Activated T-cell treated with anti-CD3 and anti-CD28 coated beads, Interleukin-2, amount 50 U/mL, for 4 hours (primary cell): ENCODE data around the gene ACBD6. TPM values are rescaled to one million over a fixed set of nuclear protein-coding genes. Genes with fewer than 3 reads are reported as not detected.
A peak's percentile ranks its signal among the peaks of the same experiment; 100 is the strongest.

Experiments
- ATAC-seq, 2 donors: fragments of 200-7000 bp; cut with Tn5 transposase; one replicate each; pipeline ENCODE4 v1.10.0; 2021
- DNase-seq: peaks from one replicate; pipeline ENCODE4 v3.0.0-alpha.2; 2020
- H3K27me3 Mint-ChIP-seq: one replicate; pipeline ENCODE4 v1.8.0; 2021; ENCODE audit warnings: low read depth, mixed read lengths
- H3K36me3 Mint-ChIP-seq: one replicate; pipeline ENCODE4 v1.8.0; 2022; ENCODE audit warnings: mixed read lengths; ENCODE audit not compliant: insufficient read depth
- H3K4me1 Mint-ChIP-seq: one replicate; pipeline ENCODE4 v1.8.0; 2021; ENCODE audit warnings: low read depth, mixed read lengths
- H3K4me3 Mint-ChIP-seq: one replicate; pipeline ENCODE4 v1.8.0; 2021; ENCODE audit warnings: mild to moderate bottlenecking, moderate library complexity, mixed read lengths
- H3K9me3 Mint-ChIP-seq: one replicate; pipeline ENCODE4 v1.8.0; 2021; ENCODE audit warnings: mixed read lengths
- total RNA-seq, 3 donors: library from RNA; stranded (reverse); gene quantifications; one replicate each; pipeline ENCODE4 v1.2.1, GENCODE V29; 2021

Gene ACBD6
- total RNA-seq, 3 donors from 2014 or later, result 54.9 to 63.6 (median 60.7) TPM

DNA sequence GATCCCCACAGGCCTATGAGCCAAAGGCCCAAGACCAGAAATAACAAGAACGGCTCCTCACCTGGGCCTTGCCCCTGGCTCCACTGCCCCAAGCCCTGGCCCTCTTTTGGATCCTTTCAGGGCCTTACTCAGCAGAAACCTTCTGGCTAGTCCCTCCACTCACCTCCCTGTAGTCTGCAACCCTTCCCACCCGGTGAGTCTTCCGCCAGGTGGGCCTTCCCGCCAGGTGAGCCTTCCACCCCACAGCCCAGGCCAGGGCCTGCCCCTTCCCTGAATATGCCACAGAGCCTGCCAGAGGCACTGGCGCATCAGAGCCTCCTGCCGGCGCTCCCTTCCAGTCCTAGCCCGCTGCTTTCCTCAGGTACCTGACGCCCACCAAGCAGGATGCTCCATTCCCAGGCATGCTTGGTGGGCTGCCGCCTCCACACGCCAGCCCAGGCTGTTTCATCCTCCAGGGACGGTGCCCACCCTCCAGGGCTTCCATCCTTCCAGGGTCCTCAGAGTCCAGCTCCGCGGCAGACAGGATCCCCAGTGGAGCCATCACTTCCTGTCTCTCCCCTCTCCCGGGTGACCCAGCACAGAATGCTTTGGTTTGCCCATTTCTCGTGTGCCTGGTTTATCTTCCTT lies 251.4 kb downstream of the ACBD6 start:
- Mint-ChIP-seq H3K9me3 (no peaks in the 10 kb centered on the region), H3K36me3 (no peaks in the 10 kb centered on the region), H3K27me3 (peaks cover 40% of the 10 kb centered on the region), H3K4me1 (peaks cover 2% of the 10 kb centered on the region), H3K4me3 (no peak overlapping the region)
- ATAC-seq (no peak), DNase-seq (no peak)

- DNase-seq (no peak), ATAC-seq (no peak)
- no peaks in the 10 kb centered on the region for H3K9me3 Mint-ChIP-seq
- H3K4me3 Mint-ChIP-seq, result no peak overlapping the region
- peaks cover 35% of the 10 kb centered on the region for H3K27me3 Mint-ChIP-seq
- H3K36me3 Mint-ChIP-seq, result no peaks in the 10 kb centered on the region
- peaks cover 2% of the 10 kb centered on the region for H3K4me1 Mint-ChIP-seq
Measured at GRCh38 chr1:180250499-180250770, 251.9 kb downstream of the ACBD6 start.

GRCh38 chr1:180249725-180250498 lies 252.5 kb downstream of the ACBD6 start:
- H3K9me3 Mint-ChIP-seq, result no peaks in the 10 kb centered on the region
- ATAC-seq, result no peak
- no peak for DNase-seq
- no peaks in the 10 kb centered on the region for H3K36me3 Mint-ChIP-seq
- H3K4me3 Mint-ChIP-seq, result no peak overlapping the region
- peaks cover 2% of the 10 kb centered on the region for H3K4me1 Mint-ChIP-seq
- peaks cover 37% of the 10 kb centered on the region for H3K27me3 Mint-ChIP-seq

DNA sequence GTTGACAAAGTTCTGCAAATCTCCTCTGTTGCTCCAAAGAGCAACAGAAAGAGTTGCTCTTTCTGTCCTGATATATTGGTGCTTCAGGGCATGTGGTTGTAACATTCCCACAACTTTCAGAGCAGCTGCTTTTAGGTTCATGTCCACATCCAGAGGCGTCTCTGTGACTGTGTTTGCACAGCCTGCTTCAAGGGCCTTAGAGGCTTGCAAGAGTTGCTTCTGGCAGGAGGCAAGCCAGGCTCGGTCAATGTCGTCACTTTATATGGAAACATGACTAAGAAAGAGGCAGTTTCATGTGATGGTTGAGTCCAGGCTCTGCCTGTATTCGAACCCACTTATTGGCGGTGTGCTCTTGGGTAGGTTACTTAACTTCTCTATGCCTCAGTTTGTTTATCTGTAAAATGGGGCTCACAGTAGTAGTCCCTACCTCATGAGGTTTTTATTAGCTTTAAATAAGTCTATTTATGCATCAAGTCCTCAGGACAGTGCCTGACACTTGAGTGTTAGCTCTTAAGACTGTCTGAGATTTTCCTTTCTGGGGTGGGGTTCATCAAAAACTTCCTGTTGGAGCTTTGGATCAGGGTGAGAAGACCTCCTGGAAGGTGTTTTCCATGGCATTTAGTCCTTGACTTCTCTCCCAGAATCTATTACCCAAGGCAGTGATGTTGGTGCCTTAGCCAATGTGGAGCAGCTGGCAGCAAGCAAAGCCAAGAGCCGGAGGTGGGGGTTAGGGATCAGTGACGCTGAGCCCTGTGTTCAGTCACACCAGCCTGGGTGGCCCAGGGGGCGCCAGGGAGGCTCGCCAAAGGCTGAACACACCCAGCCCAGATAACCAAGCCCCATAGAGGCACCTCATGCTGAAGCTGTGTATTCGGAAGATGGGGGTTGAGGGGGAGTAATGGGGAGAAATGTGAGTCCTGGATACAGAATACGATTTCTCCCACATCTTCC lies 253.4 kb downstream of the ACBD6 start:
- Mint-ChIP-seq H3K4me1 (peaks cover 2% of the 10 kb centered on the region), H3K27me3 (peaks cover 34% of the 10 kb centered on the region), H3K4me3 (no peak overlapping the region), H3K36me3 (no peaks in the 10 kb centered on the region), H3K9me3 (no peaks in the 10 kb centered on the region)
- ATAC-seq, result no peak
- no peak for DNase-seq

GRCh38 chr1:180248176-180248575 lies 254.2 kb downstream of the ACBD6 start:
- peaks cover 2% of the 10 kb centered on the region for H3K4me1 Mint-ChIP-seq
- H3K27me3 Mint-ChIP-seq, result peaks cover 31% of the 10 kb centered on the region
- H3K4me3 Mint-ChIP-seq, result no peak overlapping the region
- H3K9me3 Mint-ChIP-seq, result no peaks in the 10 kb centered on the region
- ATAC-seq (no peak), DNase-seq (no peak)
- no peaks in the 10 kb centered on the region for H3K36me3 Mint-ChIP-seq

- peaks cover 2% of the 10 kb centered on the region for H3K4me1 Mint-ChIP-seq
- no peaks in the 10 kb centered on the region for H3K36me3 Mint-ChIP-seq
- no peak for DNase-seq
- H3K4me3 Mint-ChIP-seq, result no peak overlapping the region
- no peak for ATAC-seq
- peaks cover 32% of the 10 kb centered on the region for H3K27me3 Mint-ChIP-seq
- H3K9me3 Mint-ChIP-seq, result no peaks in the 10 kb centered on the region
Measured at GRCh38 chr1:180247580-180247979, 254.8 kb downstream of the ACBD6 start.

DNA sequence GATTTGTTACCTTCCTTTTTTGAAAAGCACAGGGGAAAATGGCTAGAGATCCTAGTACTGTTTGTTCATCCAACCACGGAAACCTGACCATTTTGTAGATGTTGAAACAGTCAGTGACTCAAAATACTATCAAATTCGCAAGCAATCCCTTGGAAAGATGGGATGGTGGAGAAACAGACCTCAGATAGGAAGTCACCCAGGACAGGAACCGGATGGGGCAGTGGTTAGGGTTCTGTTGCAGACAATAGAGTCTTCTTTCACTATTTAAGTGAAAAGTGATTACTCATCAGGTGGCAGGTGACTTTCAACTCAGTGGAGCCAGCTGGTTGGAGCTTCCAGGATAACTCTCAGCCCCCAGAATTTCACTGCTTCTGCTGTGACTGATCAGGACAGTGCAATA lies 255.3 kb downstream of the ACBD6 start:
- peaks cover 2% of the 10 kb centered on the region for H3K4me1 Mint-ChIP-seq
- H3K36me3 Mint-ChIP-seq, result no peaks in the 10 kb centered on the region
- H3K4me3 Mint-ChIP-seq, result no peak overlapping the region
- ATAC-seq, result no peak
- DNase-seq, result no peak
- H3K27me3 Mint-ChIP-seq, result peaks cover 32% of the 10 kb centered on the region
- no peaks in the 10 kb centered on the region for H3K9me3 Mint-ChIP-seq

DNA sequence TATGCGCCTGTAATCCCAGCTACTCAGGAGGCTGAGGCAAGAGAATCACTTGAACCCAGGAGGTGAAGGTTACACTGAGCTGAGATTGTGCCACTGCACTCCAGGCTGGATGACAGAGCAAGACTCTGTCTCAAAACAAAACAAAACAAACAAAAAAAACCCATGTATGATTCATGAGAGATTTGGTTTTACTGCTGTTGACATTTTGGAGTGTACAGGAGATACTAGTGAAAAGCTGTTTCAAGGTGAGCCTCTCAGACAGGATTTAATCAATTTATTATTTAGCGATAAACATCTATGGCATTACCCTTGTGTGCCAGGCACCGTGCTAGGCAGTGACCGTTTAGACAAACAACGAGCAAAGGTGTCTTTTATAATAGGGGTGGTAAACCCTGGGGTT lies 255.8 kb downstream of the ACBD6 start:
- DNase-seq (no peak), ATAC-seq (peak in 1 of 2 donors; percentile 32)
- Mint-ChIP-seq H3K4me3 (no peak overlapping the region), H3K9me3 (no peaks in the 10 kb centered on the region), H3K36me3 (no peaks in the 10 kb centered on the region), H3K4me1 (peaks cover 2% of the 10 kb centered on the region), H3K27me3 (peaks cover 33% of the 10 kb centered on the region)

DNA sequence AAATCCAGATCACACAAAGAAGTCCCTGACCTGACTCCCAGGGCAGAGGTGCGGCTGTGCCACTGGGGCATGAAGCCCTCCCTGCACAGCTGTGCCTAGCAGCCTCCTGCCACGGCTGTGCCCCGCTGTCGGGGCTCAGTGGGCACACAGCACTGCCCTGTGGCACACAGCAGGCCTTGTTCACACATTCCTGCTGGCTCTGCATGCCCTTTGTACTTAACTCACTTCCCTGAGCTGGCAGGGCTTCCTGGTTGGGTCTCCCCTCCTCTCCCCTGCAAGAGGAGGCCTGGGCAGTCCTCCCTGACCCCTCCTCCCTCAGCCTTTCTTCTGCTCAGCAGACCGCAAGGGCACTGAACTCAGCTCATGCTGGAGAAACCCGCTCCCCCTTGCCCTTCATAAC lies 257.5 kb downstream of the ACBD6 start:
- H3K27me3 Mint-ChIP-seq, result peaks cover 39% of the 10 kb centered on the region
- no peak for ATAC-seq

DNA sequence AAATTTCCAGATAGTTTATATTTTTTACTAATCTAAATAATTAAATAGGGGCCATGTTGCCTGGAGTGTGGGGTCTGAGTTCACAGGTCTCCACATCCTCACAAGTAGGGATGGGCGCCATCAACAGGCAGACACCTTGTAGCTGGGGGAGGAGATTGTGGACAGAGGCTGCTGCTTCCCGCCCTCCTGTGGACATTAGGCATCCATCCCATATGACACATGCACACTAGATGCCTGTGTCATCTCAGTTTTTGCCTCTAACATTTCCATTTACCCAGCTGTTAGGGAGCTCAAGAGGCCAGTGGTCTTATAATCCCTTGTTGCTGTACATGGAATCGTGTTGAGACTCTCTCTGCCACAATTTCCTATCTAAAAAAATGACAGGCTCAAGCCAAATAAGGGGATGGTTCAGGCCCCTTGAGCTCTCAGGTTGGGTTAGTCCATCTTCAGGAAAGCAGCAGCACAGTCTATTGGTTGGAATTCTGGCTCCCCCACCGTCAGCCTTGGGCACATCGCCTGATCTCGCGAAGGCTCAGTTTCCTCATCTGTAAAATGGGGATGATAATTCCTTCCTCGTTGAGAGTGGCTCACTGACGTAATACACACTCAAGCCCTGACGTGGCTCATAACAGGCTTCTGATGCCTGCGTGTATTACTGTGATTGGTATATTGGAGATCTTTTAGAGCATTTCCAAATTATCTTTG lies 258.7 kb downstream of the ACBD6 start:
- peaks cover 40% of the 10 kb centered on the region for H3K27me3 Mint-ChIP-seq
- H3K4me3 Mint-ChIP-seq, result no peak overlapping the region
- H3K9me3 Mint-ChIP-seq, result no peaks in the 10 kb centered on the region
- H3K4me1 Mint-ChIP-seq, result no peaks in the 10 kb centered on the region
- ATAC-seq, result no peak
- H3K36me3 Mint-ChIP-seq, result no peaks in the 10 kb centered on the region
- no peak for DNase-seq

More for the DNA sequence above, 257.5 kb downstream of the ACBD6 start:
- no peaks in the 10 kb centered on the region for H3K4me1 Mint-ChIP-seq
- no peak overlapping the region for H3K4me3 Mint-ChIP-seq
- no peaks in the 10 kb centered on the region for H3K9me3 Mint-ChIP-seq
- no peaks in the 10 kb centered on the region for H3K36me3 Mint-ChIP-seq
- no peak for DNase-seq

DNA sequence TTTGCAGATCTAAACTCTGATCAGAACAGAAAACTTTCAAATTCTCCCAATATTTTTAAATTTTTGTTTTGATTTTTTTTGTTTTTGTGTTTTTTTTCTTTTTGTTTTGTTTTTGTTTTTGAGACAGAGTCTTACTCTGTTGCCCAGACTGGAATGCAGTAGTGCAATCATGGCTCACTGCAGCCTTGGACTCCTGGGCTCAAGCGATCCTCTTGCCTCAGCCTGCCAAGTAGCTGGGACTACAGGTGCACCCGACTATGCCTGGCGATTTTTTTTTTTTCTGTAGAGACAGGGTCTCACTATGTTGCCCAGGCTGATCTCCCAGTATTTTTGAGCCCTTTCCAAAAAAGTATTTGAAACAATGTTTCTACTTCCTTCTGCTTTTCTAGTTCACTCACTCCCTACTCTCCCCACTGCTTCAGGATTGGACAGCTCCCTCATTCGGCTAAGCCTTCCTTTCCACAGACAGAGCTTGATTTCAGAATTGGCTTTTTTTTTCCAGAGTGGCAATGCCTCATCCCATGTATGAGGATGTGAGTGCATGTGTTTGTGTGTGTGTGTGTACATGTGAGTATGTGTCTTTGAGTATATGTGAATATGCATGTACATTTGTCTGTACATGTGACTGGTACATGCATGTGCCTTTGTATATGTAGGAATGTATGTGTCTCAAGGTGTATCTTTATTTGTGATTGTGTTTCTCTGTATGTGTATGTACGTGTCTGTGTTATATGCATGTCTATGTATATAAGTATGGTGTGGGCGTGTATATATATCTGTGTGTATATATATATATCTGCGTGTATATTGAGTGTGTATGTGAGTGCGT lies 260.4 kb downstream of the ACBD6 start:
- DNase-seq, result no peak
- peaks cover 56% of the 10 kb centered on the region for H3K27me3 Mint-ChIP-seq
- H3K4me1 Mint-ChIP-seq, result peaks cover 2% of the 10 kb centered on the region
- no peak for ATAC-seq
- H3K4me3 Mint-ChIP-seq, result no peak overlapping the region
- no peaks in the 10 kb centered on the region for H3K9me3 Mint-ChIP-seq
- no peaks in the 10 kb centered on the region for H3K36me3 Mint-ChIP-seq

DNA sequence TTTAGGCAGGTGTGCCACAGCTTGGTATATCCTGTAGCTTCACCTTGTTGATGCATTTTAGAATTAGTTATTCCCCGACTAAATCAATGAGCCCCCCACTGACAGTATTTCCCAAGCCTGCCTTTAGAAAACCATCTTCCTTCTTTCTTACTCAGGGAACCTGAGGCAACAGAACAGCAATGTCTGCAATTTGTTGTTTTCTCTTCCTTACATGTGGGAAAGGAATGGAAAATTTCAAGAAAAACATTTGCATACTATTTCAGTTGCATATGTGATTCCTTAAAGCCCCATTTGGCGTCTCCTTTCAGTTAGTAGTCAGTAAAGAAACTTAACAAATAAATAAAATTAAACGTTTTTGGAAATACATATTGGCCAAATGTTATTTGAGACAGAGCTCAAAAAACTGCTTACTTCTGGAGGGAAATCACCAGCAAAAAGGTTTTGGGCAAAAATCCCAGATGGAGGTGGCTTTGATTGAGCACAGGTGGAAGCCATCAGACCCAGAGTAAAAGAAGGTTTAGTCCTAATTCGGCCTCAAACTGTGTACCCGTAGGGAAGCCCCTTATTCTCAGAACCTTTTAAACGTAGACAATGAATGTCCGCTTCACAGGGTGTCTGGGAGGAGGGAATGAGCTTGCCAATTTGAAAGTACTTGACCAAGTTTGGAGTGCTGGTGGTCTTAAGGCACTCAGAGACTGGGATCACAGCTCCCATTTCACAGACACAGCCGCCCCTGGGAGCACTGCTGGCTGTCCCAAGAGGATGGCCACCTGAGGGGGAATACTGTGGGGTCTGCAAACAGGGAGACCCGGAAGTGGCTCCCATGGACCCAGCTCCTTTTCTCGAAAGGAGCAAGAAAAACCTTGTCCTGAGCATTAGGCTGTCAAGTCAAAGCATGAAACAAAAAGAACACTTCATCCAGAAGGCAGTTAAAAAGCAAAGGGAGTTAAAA lies 263.0 kb downstream of the ACBD6 start:
- H3K4me1 Mint-ChIP-seq, result peaks cover 15% of the 10 kb centered on the region
- ATAC-seq (no peak), DNase-seq (no peak)
- peaks cover 75% of the 10 kb centered on the region for H3K27me3 Mint-ChIP-seq
- H3K9me3 Mint-ChIP-seq, result no peaks in the 10 kb centered on the region
- H3K36me3 Mint-ChIP-seq, result no peaks in the 10 kb centered on the region
- H3K4me3 Mint-ChIP-seq, result no peak overlapping the region

DNA sequence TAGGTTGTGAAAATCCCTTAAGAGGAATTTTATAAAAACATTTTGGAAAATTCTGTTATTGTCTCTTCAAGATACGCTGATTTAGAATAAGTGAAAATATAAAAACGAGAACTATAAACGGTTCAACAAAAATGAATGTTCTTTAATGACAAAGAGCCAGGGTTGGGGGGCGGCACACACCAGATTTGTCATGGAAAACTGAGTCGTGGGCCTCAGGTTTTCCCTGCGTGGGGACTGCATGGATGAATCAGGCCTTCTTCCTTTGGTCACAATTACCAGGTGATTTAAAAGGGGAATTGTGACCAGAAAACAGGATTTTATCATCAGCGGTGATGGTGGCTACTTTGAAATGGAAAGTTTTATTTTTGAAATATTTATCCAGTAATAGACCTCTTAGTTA lies 263.7 kb downstream of the ACBD6 start:
- Mint-ChIP-seq H3K4me3 (no peak overlapping the region), H3K27me3 (peaks cover 82% of the 10 kb centered on the region), H3K36me3 (no peaks in the 10 kb centered on the region), H3K4me1 (peaks cover 22% of the 10 kb centered on the region), H3K9me3 (no peaks in the 10 kb centered on the region)
- DNase-seq, result no peak
- ATAC-seq, result no peak
